Liver (tissue), 3 donors: ENCODE measurements around the gene RABL2B.

ENCODE experiments used
- EGR1 ChIP-seq, 2 donors: IDR thresholded peaks; 2 replicates each; pipeline ENCODE4 v1.6.1; 2016 to 2018; ENCODE audit warnings: antibody characterized with exemption in 2 of 2, low read depth in 2 of 2
- JUND ChIP-seq, 2 donors: IDR thresholded peaks; 2 replicates each; pipeline ENCODE4 v1.6.1; 2016; ENCODE audit warnings: antibody characterized with exemption in 2 of 2
- RXRA ChIP-seq, 2 donors: IDR thresholded peaks; 2 replicates each; pipeline ENCODE4 v1.6.1; 2017 to 2018; ENCODE audit warnings: antibody characterized with exemption in 2 of 2, mild to moderate bottlenecking in 1 of 2
- SP1 ChIP-seq: IDR thresholded peaks from 2 replicates; pipeline ENCODE4 v1.6.1; 2018; ENCODE audit warnings: antibody characterized with exemption, mild to moderate bottlenecking
- TAF1 ChIP-seq: conservative IDR thresholded peaks from 2 replicates; pipeline ENCODE4 v1.6.1; 2016; ENCODE audit warnings: antibody characterized with exemption, mild to moderate bottlenecking
- TF ChIP-seq, protein P1 (sequence below): fragments of 150-350 bp; IDR thresholded peaks from 2 replicates; pipeline ENCODE4 v1.5.1; 2017; ENCODE audit warnings: improper control_type of control experiment, low read depth, low read length; ENCODE audit not compliant: missing input control
- TF ChIP-seq, protein P2 (sequence below): IDR thresholded peaks from 2 replicates; pipeline ENCODE4 v1.6.1; 2016; ENCODE audit warnings: antibody characterized with exemption
- TF ChIP-seq, protein P3 (sequence below): IDR thresholded peaks from 2 replicates; pipeline ENCODE4 v1.6.1; 2016; ENCODE audit warnings: antibody characterized with exemption, mild to moderate bottlenecking
- donor health status: healthy.
- donor health status: healthy.

DNA sequence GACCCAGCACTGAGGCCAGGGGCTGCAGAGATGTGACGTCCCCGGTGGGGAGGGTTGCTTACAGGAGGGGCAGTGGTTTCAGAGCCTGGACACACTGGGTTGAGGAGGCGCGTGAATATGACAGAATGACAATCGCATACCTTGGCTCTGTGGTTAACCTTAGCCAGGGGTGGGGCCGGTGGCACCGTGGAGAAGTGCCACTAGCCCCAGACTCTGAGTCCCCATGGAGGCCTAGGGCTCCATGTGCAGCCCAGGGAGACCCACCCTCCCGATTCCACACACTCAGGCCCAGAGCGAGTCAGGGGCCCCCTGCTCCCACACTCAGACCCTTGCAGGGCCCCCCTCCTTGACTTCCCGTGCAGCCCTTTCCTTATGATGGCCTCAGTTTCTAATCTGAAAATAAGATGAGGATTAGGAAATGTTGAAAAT lies 49.1 kb downstream of the RABL2B start:
- TF ChIP-seq, protein P1, sequence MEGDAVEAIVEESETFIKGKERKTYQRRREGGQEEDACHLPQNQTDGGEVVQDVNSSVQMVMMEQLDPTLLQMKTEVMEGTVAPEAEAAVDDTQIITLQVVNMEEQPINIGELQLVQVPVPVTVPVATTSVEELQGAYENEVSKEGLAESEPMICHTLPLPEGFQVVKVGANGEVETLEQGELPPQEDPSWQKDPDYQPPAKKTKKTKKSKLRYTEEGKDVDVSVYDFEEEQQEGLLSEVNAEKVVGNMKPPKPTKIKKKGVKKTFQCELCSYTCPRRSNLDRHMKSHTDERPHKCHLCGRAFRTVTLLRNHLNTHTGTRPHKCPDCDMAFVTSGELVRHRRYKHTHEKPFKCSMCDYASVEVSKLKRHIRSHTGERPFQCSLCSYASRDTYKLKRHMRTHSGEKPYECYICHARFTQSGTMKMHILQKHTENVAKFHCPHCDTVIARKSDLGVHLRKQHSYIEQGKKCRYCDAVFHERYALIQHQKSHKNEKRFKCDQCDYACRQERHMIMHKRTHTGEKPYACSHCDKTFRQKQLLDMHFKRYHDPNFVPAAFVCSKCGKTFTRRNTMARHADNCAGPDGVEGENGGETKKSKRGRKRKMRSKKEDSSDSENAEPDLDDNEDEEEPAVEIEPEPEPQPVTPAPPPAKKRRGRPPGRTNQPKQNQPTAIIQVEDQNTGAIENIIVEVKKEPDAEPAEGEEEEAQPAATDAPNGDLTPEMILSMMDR: no peak
- TF ChIP-seq JUND (IDR thresholded peaks at IDR 0.05) (no peak), EGR1 (IDR thresholded peaks at IDR 0.05; ENCODE audit: low read depth in 2 of 2) (no peak), SP1 (no peak), TAF1 (no peak), RXRA (IDR thresholded peaks at IDR 0.05) (no peak)
- TF ChIP-seq, protein P2, sequence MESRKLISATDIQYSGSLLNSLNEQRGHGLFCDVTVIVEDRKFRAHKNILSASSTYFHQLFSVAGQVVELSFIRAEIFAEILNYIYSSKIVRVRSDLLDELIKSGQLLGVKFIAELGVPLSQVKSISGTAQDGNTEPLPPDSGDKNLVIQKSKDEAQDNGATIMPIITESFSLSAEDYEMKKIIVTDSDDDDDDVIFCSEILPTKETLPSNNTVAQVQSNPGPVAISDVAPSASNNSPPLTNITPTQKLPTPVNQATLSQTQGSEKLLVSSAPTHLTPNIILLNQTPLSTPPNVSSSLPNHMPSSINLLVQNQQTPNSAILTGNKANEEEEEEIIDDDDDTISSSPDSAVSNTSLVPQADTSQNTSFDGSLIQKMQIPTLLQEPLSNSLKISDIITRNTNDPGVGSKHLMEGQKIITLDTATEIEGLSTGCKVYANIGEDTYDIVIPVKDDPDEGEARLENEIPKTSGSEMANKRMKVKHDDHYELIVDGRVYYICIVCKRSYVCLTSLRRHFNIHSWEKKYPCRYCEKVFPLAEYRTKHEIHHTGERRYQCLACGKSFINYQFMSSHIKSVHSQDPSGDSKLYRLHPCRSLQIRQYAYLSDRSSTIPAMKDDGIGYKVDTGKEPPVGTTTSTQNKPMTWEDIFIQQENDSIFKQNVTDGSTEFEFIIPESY: no peak
- TF ChIP-seq, protein P3, sequence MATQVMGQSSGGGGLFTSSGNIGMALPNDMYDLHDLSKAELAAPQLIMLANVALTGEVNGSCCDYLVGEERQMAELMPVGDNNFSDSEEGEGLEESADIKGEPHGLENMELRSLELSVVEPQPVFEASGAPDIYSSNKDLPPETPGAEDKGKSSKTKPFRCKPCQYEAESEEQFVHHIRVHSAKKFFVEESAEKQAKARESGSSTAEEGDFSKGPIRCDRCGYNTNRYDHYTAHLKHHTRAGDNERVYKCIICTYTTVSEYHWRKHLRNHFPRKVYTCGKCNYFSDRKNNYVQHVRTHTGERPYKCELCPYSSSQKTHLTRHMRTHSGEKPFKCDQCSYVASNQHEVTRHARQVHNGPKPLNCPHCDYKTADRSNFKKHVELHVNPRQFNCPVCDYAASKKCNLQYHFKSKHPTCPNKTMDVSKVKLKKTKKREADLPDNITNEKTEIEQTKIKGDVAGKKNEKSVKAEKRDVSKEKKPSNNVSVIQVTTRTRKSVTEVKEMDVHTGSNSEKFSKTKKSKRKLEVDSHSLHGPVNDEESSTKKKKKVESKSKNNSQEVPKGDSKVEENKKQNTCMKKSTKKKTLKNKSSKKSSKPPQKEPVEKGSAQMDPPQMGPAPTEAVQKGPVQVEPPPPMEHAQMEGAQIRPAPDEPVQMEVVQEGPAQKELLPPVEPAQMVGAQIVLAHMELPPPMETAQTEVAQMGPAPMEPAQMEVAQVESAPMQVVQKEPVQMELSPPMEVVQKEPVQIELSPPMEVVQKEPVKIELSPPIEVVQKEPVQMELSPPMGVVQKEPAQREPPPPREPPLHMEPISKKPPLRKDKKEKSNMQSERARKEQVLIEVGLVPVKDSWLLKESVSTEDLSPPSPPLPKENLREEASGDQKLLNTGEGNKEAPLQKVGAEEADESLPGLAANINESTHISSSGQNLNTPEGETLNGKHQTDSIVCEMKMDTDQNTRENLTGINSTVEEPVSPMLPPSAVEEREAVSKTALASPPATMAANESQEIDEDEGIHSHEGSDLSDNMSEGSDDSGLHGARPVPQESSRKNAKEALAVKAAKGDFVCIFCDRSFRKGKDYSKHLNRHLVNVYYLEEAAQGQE: no peak
